ENCODE results near the gene ATP8A2.

GRCh38 chr13:25701304-25701703, 329.5 kb downstream of the ATP8A2 start:
- TF ChIP-seq CTCF (IDR thresholded peaks at IDR 0.05) (no peak), POLR2A (IDR thresholded peaks at IDR 0.05) (no peak), POLR2AphosphoS5 (IDR thresholded peaks at IDR 0.05) (no peak)

Data from transverse colon (tissue), 4 donors.